H9 (cell line): ENCODE data around the gene TCERG1L. TPM values are rescaled to one million over a fixed set of nuclear protein-coding genes. Genes with fewer than 3 reads are reported as not detected.

ENCODE experiments used
- DNase-seq: peaks from one replicate; pipeline ENCODE4 v3.0.0-alpha.2; 2017
- H2AFZ ChIP-seq: one replicate; pipeline ENCODE4 v1.6.1; 2013; ENCODE audit warnings: mild to moderate bottlenecking, low read length, control low read depth, moderate library complexity
- H2AK5ac ChIP-seq: 2 replicates; pipeline ENCODE4 v1.6.1; 2013; ENCODE audit warnings: low read length, control low read depth, mixed read lengths; ENCODE audit not compliant: insufficient read length
- H2BK120ac ChIP-seq: one replicate; pipeline ENCODE4 v1.6.1; 2013; ENCODE audit warnings: low read depth, mild to moderate bottlenecking, low read length, control low read depth, inconsistent platforms; ENCODE audit not compliant: poor library complexity, severe bottlenecking
- H2BK12ac ChIP-seq: 2 replicates; pipeline ENCODE4 v1.6.1; 2013; ENCODE audit warnings: low read length, control low read depth, mixed read lengths, low read depth; ENCODE audit not compliant: insufficient read length
- H2BK15ac ChIP-seq: 2 replicates; pipeline ENCODE4 v1.6.1; 2013; ENCODE audit warnings: low read depth, low read length, control low read depth
- H2BK20ac ChIP-seq: one replicate; pipeline ENCODE4 v1.6.1; 2013; ENCODE audit warnings: low read depth, mild to moderate bottlenecking, low read length, control low read depth, inconsistent platforms; ENCODE audit not compliant: poor library complexity, severe bottlenecking
- H2BK5ac ChIP-seq: 2 replicates; pipeline ENCODE4 v1.6.1; 2013; ENCODE audit warnings: low read length, control low read depth, mixed read lengths; ENCODE audit not compliant: insufficient read length
- H3K14ac ChIP-seq: 2 replicates; pipeline ENCODE4 v1.6.1; 2013; ENCODE audit warnings: low read length, control low read depth; ENCODE audit not compliant: insufficient read depth
- H3K18ac ChIP-seq: 2 replicates; pipeline ENCODE4 v1.6.1; 2013; ENCODE audit warnings: low read depth, mild to moderate bottlenecking, mixed read lengths, low read length, control low read depth; ENCODE audit not compliant: insufficient read length
- H3K23ac ChIP-seq: 2 replicates; pipeline ENCODE4 v1.6.1; 2013; ENCODE audit warnings: low read length, control low read depth, mixed read lengths, low read depth; ENCODE audit not compliant: insufficient read length
- H3K23me2 ChIP-seq: 2 replicates; pipeline ENCODE4 v1.6.1; 2013; ENCODE audit warnings: low read depth, mild to moderate bottlenecking, mixed read lengths, low read length, control low read depth; ENCODE audit not compliant: insufficient read length, poor library complexity, severe bottlenecking
- H3K27ac ChIP-seq: 2 replicates; pipeline ENCODE4 v1.5.1; 2013; ENCODE audit warnings: low read length, control low read depth, mixed read lengths, low read depth; ENCODE audit not compliant: insufficient read length
- H3K27me3 ChIP-seq: 2 replicates; pipeline ENCODE4 v1.6.1; 2013; ENCODE audit warnings: low read length, control low read depth, inconsistent platforms; ENCODE audit not compliant: insufficient read depth
- H3K4ac ChIP-seq: 2 replicates; pipeline ENCODE4 v1.6.1; 2013; ENCODE audit warnings: low read depth, mild to moderate bottlenecking, control low read depth, inconsistent platforms, low read length, moderate library complexity
- H3K4me1 ChIP-seq: 2 replicates; pipeline ENCODE4 v1.6.1; 2013; ENCODE audit warnings: low read length, control low read depth, inconsistent platforms; ENCODE audit not compliant: insufficient read depth
- H3K4me2 ChIP-seq: 2 replicates; pipeline ENCODE4 v1.6.1; 2013; ENCODE audit warnings: low read length, control low read depth, mixed read lengths; ENCODE audit not compliant: insufficient read length, insufficient read depth
- H3K56ac ChIP-seq: 2 replicates; pipeline ENCODE4 v1.6.1; 2013; ENCODE audit warnings: low read depth, mild to moderate bottlenecking, mixed read lengths, low read length, control low read depth; ENCODE audit not compliant: insufficient read length
- H3K79me1 ChIP-seq: 2 replicates; pipeline ENCODE4 v1.6.1; 2013; ENCODE audit warnings: low read depth, mild to moderate bottlenecking, moderate library complexity, low read length, control low read depth, inconsistent platforms; ENCODE audit not compliant: insufficient read depth, poor library complexity, severe bottlenecking
- H3K79me2 ChIP-seq: 2 replicates; pipeline ENCODE4 v1.6.1; 2013; ENCODE audit warnings: low read length, control low read depth, inconsistent platforms; ENCODE audit not compliant: insufficient read depth
- H3K9ac ChIP-seq: 2 replicates; pipeline ENCODE4 v1.6.1; 2013; ENCODE audit warnings: low read length, control low read depth, mixed read lengths; ENCODE audit not compliant: insufficient read length; ENCODE audit errors: extremely low read depth
- H3K9me3 ChIP-seq: one replicate; pipeline ENCODE4 v1.6.1; 2013; ENCODE audit warnings: low read depth, low read length, inconsistent platforms; ENCODE audit not compliant: control insufficient read depth
- H3T11ph ChIP-seq: one replicate; pipeline ENCODE4 v1.6.1; 2013; ENCODE audit warnings: mild to moderate bottlenecking, low read length, control low read depth, inconsistent platforms
- H4K20me1 ChIP-seq: one replicate; pipeline ENCODE4 v1.6.1; 2013; ENCODE audit not compliant: control insufficient read depth, insufficient read length, insufficient read depth
- H4K5ac ChIP-seq: 2 replicates; pipeline ENCODE4 v1.6.1; 2013; ENCODE audit warnings: low read depth, mild to moderate bottlenecking, mixed read lengths, low read length, control low read depth; ENCODE audit not compliant: insufficient read length
- H4K8ac ChIP-seq: replicated peaks from 2 replicates; pipeline ENCODE4 v1.6.1; 2013; ENCODE audit warnings: low read length, control low read depth, mixed read lengths, low read depth; ENCODE audit not compliant: insufficient read length
- H4K91ac ChIP-seq: 2 replicates; pipeline ENCODE4 v1.6.1; 2013; ENCODE audit warnings: low read depth, mild to moderate bottlenecking, moderate library complexity, mixed read lengths, low read length, control low read depth; ENCODE audit not compliant: insufficient read length
- H3K27ac Mint-ChIP-seq, 3 experiments: 2 replicates in 2 of 3; 3 replicates in 1 of 3; pipeline ENCODE4 v1.8.0; 2020 to 2021; ENCODE audit warnings: mixed read lengths in 3 of 3, mild to moderate bottlenecking in 1 of 3, moderate library complexity in 1 of 3
- H3K27me3 Mint-ChIP-seq: 2 replicates; pipeline ENCODE4 v1.8.0; 2021; ENCODE audit warnings: low read depth, mild to moderate bottlenecking, moderate library complexity, mixed read lengths
- H3K36me3 Mint-ChIP-seq, 3 experiments: 2 replicates in 2 of 3; 3 replicates in 1 of 3; pipeline ENCODE4 v1.8.0; 2020 to 2021; ENCODE audit warnings: low read depth in 3 of 3, mixed read lengths in 3 of 3; ENCODE audit not compliant: insufficient read depth in 1 of 3
- H3K4me1 Mint-ChIP-seq, 2 experiments: 2 replicates each; pipeline ENCODE4 v1.8.0; 2020; ENCODE audit warnings: mixed read lengths in 2 of 2
- H3K4me3 Mint-ChIP-seq, 2 experiments: 2 replicates in 1 of 2; 3 replicates in 1 of 2; pipeline ENCODE4 v1.8.0; 2020 to 2021; ENCODE audit warnings: mild to moderate bottlenecking in 2 of 2, mixed read lengths in 2 of 2, moderate library complexity in 1 of 2
- H3K9me3 Mint-ChIP-seq, 2 experiments: 2 replicates in 1 of 2; 3 replicates in 1 of 2; pipeline ENCODE4 v1.8.0; 2020; ENCODE audit warnings: mild to moderate bottlenecking in 2 of 2, mixed read lengths in 2 of 2, moderate library complexity in 1 of 2
- CTCF ChIP-seq: fragments of 200-600 bp; sonication (generic); conservative IDR thresholded peaks from 3 replicates; pipeline ENCODE4 v1.8.0; 2021; ENCODE audit warnings: antibody characterized with exemption, mild to moderate bottlenecking
- WGBS: extraction: QIAGEN DNeasy Blood & Tissue Kit; methylation state at CpG from one replicate; pipeline ENCODE4 v1.1.7; 2013; ENCODE audit warnings: missing lambda C conversion rate, low lambda C conversion rate, mixed read lengths; ENCODE audit not compliant: insufficient read length; ENCODE audit errors: extremely low coverage; 5-methylcytosine and 5-hydroxymethylcytosine counted together
- total RNA-seq: library from RNA; stranded (reverse); gene quantifications from 2 replicates; pipeline ENCODE4 v1.2.1, GENCODE V29; 2021

TCERG1L gene
- total RNA-seq, 1 experiment from 2014 or later = 3.3 TPM

GRCh38 chr10:131172433-131172832 is 139.1 kb downstream of the TCERG1L start:
- no peak overlapping the region for H4K91ac ChIP-seq

More at GRCh38 chr10:131172433-131172832, 139.1 kb downstream of the TCERG1L start:
- Histone ChIP-seq H4K8ac (no peak overlapping the region), H3K14ac (no peak overlapping the region), H3K79me1 (no peaks in the 10 kb centered on the region), H4K5ac (no peak overlapping the region), H3K27me3 (no peaks in the 10 kb centered on the region), H3K56ac (no peak overlapping the region), H3K9me3 (no peaks in the 10 kb centered on the region), H3K4me2 (no peak overlapping the region), H2BK5ac (no peak overlapping the region), H2BK20ac (no peak overlapping the region), H4K20me1 (no peaks in the 10 kb centered on the region), H3K79me2 (no peaks in the 10 kb centered on the region), H3K23me2 (no peaks in the 10 kb centered on the region), H3K27ac (no peak overlapping the region), H3K9ac (no peak overlapping the region), H3T11ph (no peak overlapping the region), H3K4ac (no peak overlapping the region), H2BK12ac (no peak overlapping the region), H2AK5ac (no peak overlapping the region), H3K18ac (no peak overlapping the region), H2BK120ac (no peak overlapping the region), H3K4me1 (no peaks in the 10 kb centered on the region), H2AFZ (no peak overlapping the region), H3K23ac (no peak overlapping the region), H2BK15ac (no peak overlapping the region)
- Mint-ChIP-seq H3K27me3 (no peaks in the 10 kb centered on the region; the same call in 1 of the 2 replicates), H3K27ac (peak overlapping the region in 1 of 3 experiments; percentile 31; a peak in 1 of 7 replicates), H3K9me3 (peaks cover 0 to 2% of the 10 kb centered on the region in 2 experiments; a peak in 1 of 5 replicates), H3K4me1 (peaks cover 3 to 7% of the 10 kb centered on the region in 2 experiments), H3K36me3 (no peaks in the 10 kb centered on the region), H3K4me3 (no peak overlapping the region)
- TF ChIP-seq CTCF = no peak
- DNase-seq = peak; percentile 18
- no CpG with 5 or more reads among the region's 14 CpGs for WGBS
